Adrenal gland (tissue), 5 donors: Measurements from ENCODE around the gene ERLIN1.

Source experiments
- CTCF ChIP-seq, 6 experiments: fragments of 450-650 bp in 4 of 6; fragments of 200-600 bp in 2 of 6; sonication (generic) in 1 of 6; IDR thresholded peaks; 1 replicate in 5 of 6; 2 replicates in 1 of 6; pipeline versions ENCODE4 v1.5.1 to v1.8.0; 2016 to 2021; ENCODE audit warnings: antibody characterized with exemption in 6 of 6, mild to moderate bottlenecking in 2 of 6, moderate library complexity in 1 of 6
- POLR2A ChIP-seq, 2 donors: fragments of 450-650 bp; IDR thresholded peaks; one replicate each; pipeline ENCODE4 v1.6.1; 2017; ENCODE audit warnings: antibody characterized with exemption in 2 of 2, mild to moderate bottlenecking in 2 of 2, moderate library complexity in 1 of 2
- donor health status: DM: no; HTN: no; CAD: no.

DNA sequence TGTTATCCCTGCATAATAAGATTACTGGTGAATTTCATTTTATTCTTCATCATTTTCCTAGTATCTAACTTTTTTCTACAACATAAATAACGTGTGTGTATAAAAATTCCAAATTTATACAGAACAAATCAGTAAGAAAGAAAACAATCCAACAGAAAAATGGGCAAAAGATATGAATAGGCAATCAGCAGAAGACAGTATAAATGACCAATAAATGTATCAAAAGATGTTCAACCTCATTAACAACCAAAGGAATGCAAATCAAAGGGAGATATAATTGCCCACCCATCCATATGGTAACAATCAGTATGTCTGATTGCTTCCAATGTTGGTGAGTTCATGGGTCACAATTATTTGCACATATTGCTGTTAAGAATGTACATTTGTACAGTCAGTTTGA is 13.5 kb downstream of the ERLIN1 start:
- TF ChIP-seq POLR2A (IDR thresholded peaks at IDR 0.05) (no peak), CTCF (IDR thresholded peaks at IDR 0.05) (no peak)
